Naive thymus-derived CD4-positive, alpha-beta T cell (primary cell): ENCODE measurements around the gene MIAT. TPM values are rescaled to one million over a fixed set of nuclear protein-coding genes. Genes with fewer than 3 reads are reported as not detected.

Source experiments
- ATAC-seq: fragments of 150-1000 bp; cut with Tn5 transposase; 2 replicates; pipeline ENCODE4 v1.10.0; 2021; ENCODE audit warnings: mild to moderate bottlenecking, moderate library complexity
- CTCF ChIA-PET: fragments of 350-600 bp; sonication (Branson Sonifier 250); formaldehyde crosslinking; loops from one replicate; lab custom pipeline; 2021; ENCODE audit warnings: antibody characterized with exemption; lab: Charles Lee
- POLR2A ChIA-PET: fragments of 350-600 bp; sonication (Branson Sonifier 250); formaldehyde crosslinking; loops from one replicate; lab custom pipeline; 2021; ENCODE audit warnings: antibody characterized with exemption, inconsistent platforms; lab: Charles Lee
- DNase-seq, 9 donors: peaks; one replicate each; pipeline versions ENCODE4 v3.0.0 to v3.0.0-alpha.2; 2020 to 2022; ENCODE audit warnings: mixed read lengths in 1 of 9
- H3K27ac ChIP-seq: one replicate; pipeline ENCODE4 v1.7.0; 2013; ENCODE audit warnings: mild to moderate bottlenecking, low read depth, low read length, moderate library complexity
- H3K27me3 ChIP-seq, 2 donors: one replicate each; pipeline ENCODE4 v1.7.0; 2013; ENCODE audit warnings: low read length in 2 of 2, mild to moderate bottlenecking in 2 of 2, moderate library complexity in 2 of 2; ENCODE audit not compliant: control insufficient read depth in 2 of 2, insufficient read depth in 2 of 2
- H3K36me3 ChIP-seq, 3 experiments: 1 replicate in 2 of 3; 2 replicates in 1 of 3; pipeline ENCODE4 v1.7.0; 2013; ENCODE audit warnings: low read length in 3 of 3, mild to moderate bottlenecking in 3 of 3, moderate library complexity in 1 of 3; ENCODE audit not compliant: insufficient read depth in 3 of 3, control insufficient read depth in 2 of 3
- H3K4me1 ChIP-seq, 2 donors: one replicate each; pipeline ENCODE4 v1.7.0; 2013; ENCODE audit warnings: low read length in 2 of 2, mild to moderate bottlenecking in 2 of 2, moderate library complexity in 1 of 2; ENCODE audit not compliant: control insufficient read depth in 2 of 2, insufficient read depth in 2 of 2
- H3K4me3 ChIP-seq: 2 replicates; pipeline ENCODE4 v1.7.0; 2013; ENCODE audit warnings: mild to moderate bottlenecking, low read length
- H3K9me3 ChIP-seq, 3 experiments: 1 replicate in 2 of 3; 2 replicates in 1 of 3; pipeline ENCODE4 v1.7.0; 2013; ENCODE audit warnings: low read length in 3 of 3; ENCODE audit not compliant: control insufficient read depth in 2 of 3
- H3K27ac Mint-ChIP-seq, 9 donors: one replicate each; pipeline ENCODE4 v1.8.0; 2020 to 2022; ENCODE audit warnings: mixed read lengths in 9 of 9, mild to moderate bottlenecking in 8 of 9, moderate library complexity in 5 of 9, inconsistent platforms in 2 of 9
- H3K27me3 Mint-ChIP-seq, 5 donors: one replicate each; pipeline ENCODE4 v1.8.0; 2021 to 2022; ENCODE audit warnings: mixed read lengths in 5 of 5, mild to moderate bottlenecking in 1 of 5
- H3K36me3 Mint-ChIP-seq, 5 donors: one replicate each; pipeline ENCODE4 v1.8.0; 2020 to 2022; ENCODE audit warnings: mixed read lengths in 5 of 5, mild to moderate bottlenecking in 3 of 5, inconsistent platforms in 1 of 5
- H3K4me1 Mint-ChIP-seq, 7 donors: one replicate each; pipeline ENCODE4 v1.8.0; 2020 to 2022; ENCODE audit warnings: mixed read lengths in 7 of 7, mild to moderate bottlenecking in 3 of 7, inconsistent platforms in 1 of 7
- H3K4me3 Mint-ChIP-seq, 10 donors: one replicate each; pipeline ENCODE4 v1.8.0; 2020 to 2022; ENCODE audit warnings: mild to moderate bottlenecking in 10 of 10, mixed read lengths in 10 of 10, moderate library complexity in 6 of 10, inconsistent platforms in 2 of 10
- H3K9me3 Mint-ChIP-seq, 11 donors: one replicate each; pipeline ENCODE4 v1.8.0; 2020 to 2022; ENCODE audit warnings: mixed read lengths in 11 of 11, mild to moderate bottlenecking in 4 of 11, inconsistent platforms in 1 of 11, moderate library complexity in 1 of 11
- intact Hi-C, 2 donors: fragments of 100-400 bp; cut with micrococcal nuclease; formaldehyde crosslinking; loops; one replicate each; pipeline ENCODE4 v1.15.1; 2023
- polyA plus RNA-seq, 2 donors: library from polyadenylated mRNA; unstranded; fragments of 300-500 nt; fragmentation: Illumina TruSeq; gene quantifications; one replicate each; pipeline ENCODE4 v1.2.3, GENCODE V29; 2021
- total RNA-seq, 6 experiments: library from RNA in 5 of 6; stranded (reverse) in 5 of 6; gene quantifications; 1 replicate in 5 of 6; 2 replicates in 1 of 6; pipeline ENCODE4 v1.2.3 and lab custom pipeline; 2021 to 2026

Gene MIAT
- total and polyA plus RNA-seq, 7 experiments from 2014 or later, result 0.05 to 156 (median 35.8) TPM

DNA sequence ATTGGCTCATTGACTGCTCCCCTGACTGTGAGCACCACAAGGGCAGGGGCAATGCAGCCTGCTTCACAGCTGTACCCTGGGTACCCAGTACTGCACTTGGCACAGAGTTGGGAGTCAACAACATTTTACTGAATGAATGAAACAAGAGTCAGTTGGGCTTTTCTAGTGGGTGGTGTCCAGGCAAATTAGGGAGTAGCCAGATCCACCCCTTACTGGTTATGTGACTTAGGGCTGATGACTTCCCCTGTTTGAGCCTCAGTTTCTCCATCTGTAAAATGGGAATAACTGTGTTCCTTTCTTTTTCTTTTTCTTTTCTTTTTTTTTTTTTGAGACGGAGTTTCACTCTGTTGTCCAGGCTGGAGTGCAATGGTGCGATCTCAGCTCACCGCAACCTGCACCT lies 23.1 kb downstream of the MIAT start:
- Mint-ChIP-seq H3K27ac (peak overlapping the region in 4 of 9 donors; percentile 36 to 80 (median 58)), H3K4me1 (peaks cover 38 to 82% (median 68%) of the 10 kb centered on the region in 7 donors), H3K4me3 (peak overlapping the region in 3 of 10 donors; percentile 4 to 14 (median 12)), H3K9me3 (no peaks in the 10 kb centered on the region), H3K36me3 (peaks cover 16 to 45% (median 30%) of the 10 kb centered on the region in 5 donors), H3K27me3 (no peaks in the 10 kb centered on the region)
- Histone ChIP-seq H3K27me3 (no peaks in the 10 kb centered on the region), H3K9me3 (no peaks in the 10 kb centered on the region), H3K27ac (no peak overlapping the region), H3K4me1 (peaks cover 24 to 37% of the 10 kb centered on the region in 2 donors), H3K36me3 (peaks cover 0 to 40% (median 4%) of the 10 kb centered on the region in 3 experiments), H3K4me3 (no peak overlapping the region)
- intact Hi-C loops, result no loop called here
- DNase-seq (no peak), ATAC-seq (no peak)
- ChIA-PET POLR2A (interaction anchor here (0.6 to 2.0 kb wide), 3 partner anchors 104 to 197 kb away, joined by 3 to 6 read pairs (median 4); partner anchors contain the start of genes HPS4 and SRRD), CTCF (no interaction called here)

GRCh38 chr22:26681395-26681821 lies 24.0 kb downstream of the MIAT start:
- no peak overlapping the region for H3K4me3 ChIP-seq
- Mint-ChIP-seq H3K9me3 (no peaks in the 10 kb centered on the region), H3K27ac (no peak overlapping the region), H3K4me1 (peaks cover 28 to 80% (median 65%) of the 10 kb centered on the region in 7 donors), H3K36me3 (peaks cover 16 to 50% (median 24%) of the 10 kb centered on the region in 5 donors), H3K27me3 (no peaks in the 10 kb centered on the region), H3K4me3 (peak overlapping the region in 1 of 10 donors; percentile 11)
- H3K27ac ChIP-seq, result no peak overlapping the region
- no peaks in the 10 kb centered on the region for H3K27me3 ChIP-seq
- ChIA-PET CTCF (no interaction called here), POLR2A (no interaction called here)
- no peak for ATAC-seq
- no peaks in the 10 kb centered on the region for H3K9me3 ChIP-seq
- H3K4me1 ChIP-seq, result peaks cover 15 to 28% of the 10 kb centered on the region in 2 donors
- no peak for DNase-seq
- intact Hi-C loops, result no loop called here
- peaks cover 0 to 37% (median 4%) of the 10 kb centered on the region in 3 experiments for H3K36me3 ChIP-seq

DNA sequence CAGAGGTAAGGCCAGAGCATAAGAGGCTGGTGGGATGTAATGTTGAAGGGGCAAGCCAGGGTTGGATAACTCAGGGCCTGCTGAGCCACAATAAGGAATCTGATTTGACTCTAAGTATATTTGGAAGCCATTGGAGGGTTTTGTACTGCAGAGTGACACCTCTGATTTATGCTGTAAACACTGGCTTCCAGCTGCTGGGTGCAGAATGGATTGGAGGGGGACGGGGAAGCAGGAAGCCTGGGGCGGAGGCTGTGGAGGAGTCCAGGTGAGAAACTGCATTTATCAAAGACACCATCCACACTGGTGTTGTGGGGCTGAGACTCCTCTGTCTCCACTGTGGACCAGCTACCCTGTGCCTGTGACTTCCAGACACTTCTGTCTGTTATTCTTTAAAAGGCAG lies 26.8 kb downstream of the MIAT start:
- Histone ChIP-seq H3K27me3 (no peaks in the 10 kb centered on the region), H3K4me1 (peaks cover 0 to 9% of the 10 kb centered on the region in 2 donors), H3K4me3 (no peak overlapping the region), H3K36me3 (peaks cover 0 to 41% (median 4%) of the 10 kb centered on the region in 3 experiments), H3K27ac (no peak overlapping the region), H3K9me3 (no peaks in the 10 kb centered on the region)
- Mint-ChIP-seq H3K4me1 (peaks cover 8 to 79% (median 66%) of the 10 kb centered on the region in 7 donors), H3K4me3 (peak overlapping the region in 1 of 10 donors; percentile 15), H3K36me3 (peaks cover 16 to 70% (median 29%) of the 10 kb centered on the region in 5 donors), H3K9me3 (no peaks in the 10 kb centered on the region), H3K27ac (peak overlapping the region in 3 of 9 donors; percentile 53 to 67 (median 65)), H3K27me3 (no peaks in the 10 kb centered on the region)
- ATAC-seq (no peak), DNase-seq (no peak)
- ChIA-PET CTCF (no interaction called here), POLR2A (no interaction called here)
- intact Hi-C loops, result no loop called here

DNA sequence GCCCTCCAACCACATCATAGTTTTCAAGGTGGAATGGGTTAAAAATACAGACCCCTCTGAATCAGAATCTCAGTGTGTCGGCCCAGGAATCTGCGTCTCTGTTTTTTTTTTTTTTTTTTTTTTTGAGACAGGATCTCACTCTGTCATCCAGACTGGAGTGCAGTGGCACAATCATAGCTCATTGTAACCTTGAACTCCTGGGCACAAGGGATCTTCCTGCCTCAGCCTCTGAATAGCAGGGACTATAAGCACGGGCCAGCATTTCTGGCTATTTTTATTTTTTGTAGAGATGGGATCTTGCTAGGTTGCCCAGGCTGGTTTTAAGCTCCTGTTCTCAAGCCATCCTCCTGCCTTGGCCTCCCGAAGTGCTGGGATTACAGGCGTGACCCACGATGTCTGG lies 28.2 kb downstream of the MIAT start:
- Histone ChIP-seq H3K27ac (no peak overlapping the region), H3K36me3 (peaks cover 0 to 31% (median 0%) of the 10 kb centered on the region in 3 experiments), H3K4me1 (peaks cover 2 to 9% of the 10 kb centered on the region in 2 donors), H3K9me3 (no peaks in the 10 kb centered on the region), H3K4me3 (no peak overlapping the region), H3K27me3 (no peaks in the 10 kb centered on the region)
- H3K9me3 Mint-ChIP-seq, result no peaks in the 10 kb centered on the region
- ATAC-seq (no peak), DNase-seq (no peak)
- H3K36me3 Mint-ChIP-seq, result peaks cover 16 to 74% (median 41%) of the 10 kb centered on the region in 5 donors
- peaks cover 10 to 83% (median 70%) of the 10 kb centered on the region in 7 donors for H3K4me1 Mint-ChIP-seq
- CTCF ChIA-PET, result no interaction called here
- POLR2A ChIA-PET, result interaction anchor here (1.1 kb wide), 2 partner anchors 13 to 32 kb away, joined by 3 read pairs; no protein-coding TSS in a partner anchor
- intact Hi-C loops, result no loop called here
- no peaks in the 10 kb centered on the region for H3K27me3 Mint-ChIP-seq
- H3K4me3 Mint-ChIP-seq, result no peak overlapping the region
- H3K27ac Mint-ChIP-seq, result peak overlapping the region in 2 of 9 donors; percentile 12 to 28

DNA sequence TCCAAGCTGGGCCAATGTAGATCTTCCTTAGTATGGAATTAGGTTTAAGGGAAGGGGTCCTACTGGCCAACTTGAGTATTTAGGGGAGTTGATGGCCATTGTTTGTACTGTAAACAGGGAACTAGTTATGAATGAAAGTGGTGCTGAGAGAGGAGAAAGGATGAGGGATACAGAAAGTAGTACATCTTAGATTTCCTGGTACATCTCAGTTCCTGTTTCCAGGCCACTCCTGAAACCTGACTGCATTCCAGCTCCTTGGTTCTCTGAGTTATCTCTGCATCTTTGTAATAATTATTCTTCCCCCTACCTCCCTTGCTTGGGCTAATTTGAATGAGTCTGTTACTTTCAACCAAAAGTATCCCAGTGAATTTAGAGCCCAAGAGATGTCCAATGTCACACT lies 30.1 kb downstream of the MIAT start:
- Mint-ChIP-seq H3K9me3 (peaks cover 0 to 2% (median 0%) of the 10 kb centered on the region in 11 donors), H3K27me3 (no peaks in the 10 kb centered on the region), H3K4me3 (peak overlapping the region in 2 of 10 donors; percentile 34 to 44), H3K27ac (peak overlapping the region in 2 of 9 donors; percentile 34 to 43), H3K4me1 (peaks cover 19 to 91% (median 82%) of the 10 kb centered on the region in 7 donors), H3K36me3 (peaks cover 12 to 75% (median 35%) of the 10 kb centered on the region in 5 donors)
- no peak overlapping the region for H3K27ac ChIP-seq
- ATAC-seq, result no peak
- no peak for DNase-seq
- ChIA-PET CTCF (no interaction called here), POLR2A (interaction anchor here (0.5 kb wide), 1 partner anchor 16 kb away, joined by 3 read pairs; no protein-coding TSS in a partner anchor)
- H3K27me3 ChIP-seq, result no peaks in the 10 kb centered on the region
- H3K4me3 ChIP-seq, result no peak overlapping the region
- peaks cover 0 to 13% (median 0%) of the 10 kb centered on the region in 3 experiments for H3K36me3 ChIP-seq
- peaks cover 16 to 17% of the 10 kb centered on the region in 2 donors for H3K4me1 ChIP-seq
- no peaks in the 10 kb centered on the region for H3K9me3 ChIP-seq
- intact Hi-C loops, result no loop called here

DNA sequence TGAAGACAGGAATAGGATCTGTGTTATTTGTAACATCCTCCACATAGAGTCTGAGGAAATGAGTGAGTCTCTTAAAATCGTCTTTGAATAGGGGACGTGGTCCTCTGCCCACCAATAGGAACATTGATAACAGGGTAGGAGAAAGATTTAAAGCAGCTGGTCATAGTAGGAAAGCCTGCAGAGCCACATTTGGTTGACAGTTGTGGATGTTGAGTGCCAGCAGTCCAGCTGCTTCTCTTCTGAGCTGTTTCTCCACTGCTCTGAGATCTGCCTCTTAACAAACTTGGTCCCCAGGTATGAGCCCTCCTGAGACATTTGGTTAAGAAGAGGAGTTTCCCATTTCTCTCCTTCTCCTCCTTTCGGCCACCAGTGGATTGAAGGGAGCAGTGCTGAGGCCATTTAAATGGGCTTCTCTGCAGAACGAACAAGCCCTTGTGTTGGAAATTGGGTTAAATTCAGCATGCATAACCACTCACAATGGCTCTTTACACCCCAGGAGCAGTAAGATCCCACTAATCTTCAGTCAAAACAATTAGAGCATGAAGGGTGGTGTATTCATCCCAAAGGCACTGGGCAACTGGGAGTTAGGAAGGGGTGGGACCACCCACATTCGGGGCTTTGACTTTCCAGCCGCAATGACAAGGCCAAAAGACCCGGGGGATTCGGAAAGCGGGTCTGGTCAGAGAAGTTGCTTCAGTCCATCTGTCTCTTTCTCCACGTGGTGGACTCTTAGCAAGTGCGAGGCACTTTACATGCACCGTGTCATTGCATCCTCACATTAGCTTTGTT lies 32.3 kb downstream of the MIAT start:
- peak overlapping the region in 2 of 10 donors; percentile 10 to 35 for H3K4me3 Mint-ChIP-seq
- H3K36me3 Mint-ChIP-seq, result peaks cover 5 to 73% (median 38%) of the 10 kb centered on the region in 5 donors
- no peak overlapping the region for H3K4me3 ChIP-seq
- peak overlapping the region in 3 of 9 donors; percentile 1 to 8 (median 2) for H3K27ac Mint-ChIP-seq
- intact Hi-C loops, result no loop called here
- CTCF ChIA-PET, result no interaction called here
- POLR2A ChIA-PET, result no interaction called here
- peaks cover 13 to 16% of the 10 kb centered on the region in 2 donors for H3K4me1 ChIP-seq
- no peaks in the 10 kb centered on the region for H3K27me3 ChIP-seq
- peaks cover 20 to 93% (median 90%) of the 10 kb centered on the region in 7 donors for H3K4me1 Mint-ChIP-seq
- H3K36me3 ChIP-seq, result peaks cover 0 to 17% (median 0%) of the 10 kb centered on the region in 3 experiments
- H3K27me3 Mint-ChIP-seq, result no peaks in the 10 kb centered on the region
- ATAC-seq, result no peak
- DNase-seq, result no peak
- H3K9me3 ChIP-seq, result no peaks in the 10 kb centered on the region
- no peak overlapping the region for H3K27ac ChIP-seq
- H3K9me3 Mint-ChIP-seq, result peaks cover 0 to 4% (median 0%) of the 10 kb centered on the region in 11 donors
